ENCODE results near the gene TSKU.

GRCh38 chr11:76770642-76771445 lies 12.3 kb upstream of the TSKU start:
- TF ChIP-seq, protein P1, sequence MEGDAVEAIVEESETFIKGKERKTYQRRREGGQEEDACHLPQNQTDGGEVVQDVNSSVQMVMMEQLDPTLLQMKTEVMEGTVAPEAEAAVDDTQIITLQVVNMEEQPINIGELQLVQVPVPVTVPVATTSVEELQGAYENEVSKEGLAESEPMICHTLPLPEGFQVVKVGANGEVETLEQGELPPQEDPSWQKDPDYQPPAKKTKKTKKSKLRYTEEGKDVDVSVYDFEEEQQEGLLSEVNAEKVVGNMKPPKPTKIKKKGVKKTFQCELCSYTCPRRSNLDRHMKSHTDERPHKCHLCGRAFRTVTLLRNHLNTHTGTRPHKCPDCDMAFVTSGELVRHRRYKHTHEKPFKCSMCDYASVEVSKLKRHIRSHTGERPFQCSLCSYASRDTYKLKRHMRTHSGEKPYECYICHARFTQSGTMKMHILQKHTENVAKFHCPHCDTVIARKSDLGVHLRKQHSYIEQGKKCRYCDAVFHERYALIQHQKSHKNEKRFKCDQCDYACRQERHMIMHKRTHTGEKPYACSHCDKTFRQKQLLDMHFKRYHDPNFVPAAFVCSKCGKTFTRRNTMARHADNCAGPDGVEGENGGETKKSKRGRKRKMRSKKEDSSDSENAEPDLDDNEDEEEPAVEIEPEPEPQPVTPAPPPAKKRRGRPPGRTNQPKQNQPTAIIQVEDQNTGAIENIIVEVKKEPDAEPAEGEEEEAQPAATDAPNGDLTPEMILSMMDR (IDR thresholded peaks at IDR 0.05; ENCODE audit: insufficient read depth, low read depth, low read length) = no peak
- TF ChIP-seq EZH2 (IDR thresholded peaks at IDR 0.05; ENCODE audit: insufficient read depth, low read length) = no peak
